Fibroblast of pulmonary artery (primary cell): ENCODE data around the gene IL1R2.

Source experiments
- DNase-seq: peaks from one replicate; pipeline ENCODE4 v3.0.0-alpha.2; 2010; ENCODE audit warnings: low read depth
- H3K4me3 ChIP-seq: replicated peaks from 2 replicates; pipeline ENCODE4 v1.5.1; 2011; ENCODE audit warnings: low read depth, mild to moderate bottlenecking, control low read depth, low read length, moderate library complexity
- CTCF ChIP-seq: IDR thresholded peaks from 2 replicates; pipeline ENCODE4 v1.5.1; 2011; ENCODE audit warnings: mild to moderate bottlenecking, control low read depth, low read length, inconsistent platforms; ENCODE audit errors: missing control alignments

The IL1R2 gene

GRCh38 chr2:101986376-101986775 is 5.4 kb upstream of the IL1R2 start:
- no peak overlapping the region for H3K4me3 ChIP-seq
- TF ChIP-seq CTCF: no peak
- DNase-seq: no peak

DNA sequence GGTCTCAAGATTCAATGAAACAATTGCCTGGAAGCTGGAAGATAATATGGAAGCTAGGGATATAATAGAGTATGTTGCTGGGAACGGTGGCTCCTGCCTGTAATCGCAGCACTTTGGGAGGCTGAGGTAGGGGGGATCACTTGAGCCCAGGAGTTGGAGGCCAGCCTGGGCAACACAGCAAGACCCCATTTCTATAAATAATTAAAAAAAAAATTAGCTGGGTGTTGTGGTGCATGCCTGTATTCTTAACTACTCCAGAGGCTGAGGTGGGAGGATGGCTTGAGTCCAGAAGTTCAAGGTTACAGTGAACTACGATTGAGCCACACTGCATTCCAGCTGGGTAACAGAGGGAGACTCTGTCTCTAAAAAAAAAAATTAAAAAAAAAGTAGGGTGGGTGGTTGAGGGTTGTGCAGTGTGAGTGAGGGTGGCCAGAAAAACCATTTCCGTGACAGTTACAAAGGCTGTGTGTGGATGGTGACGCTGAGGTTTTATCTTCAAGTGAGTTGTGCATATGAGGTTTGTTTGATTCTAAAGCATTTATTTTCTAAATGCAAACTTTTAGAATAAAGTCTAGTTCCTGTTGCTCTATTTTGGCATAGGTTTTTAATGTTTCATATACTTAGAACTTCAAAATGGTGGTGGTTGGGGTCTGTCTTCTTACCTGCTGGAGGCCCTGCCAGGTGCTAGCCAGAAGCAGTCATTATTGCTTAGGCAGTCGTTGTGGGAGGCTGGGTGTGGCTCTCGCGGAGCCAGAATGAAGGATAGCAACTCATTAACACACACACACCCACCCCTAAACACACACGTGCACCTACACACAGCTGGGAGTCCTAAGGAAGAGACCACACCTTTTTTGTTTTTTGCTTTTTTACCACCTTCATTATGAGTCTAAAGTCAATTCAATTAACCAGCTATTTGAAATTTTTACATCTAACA is 4.7 kb upstream of the IL1R2 start:
- no peak for TF ChIP-seq CTCF
- peak; percentile 39 for DNase-seq
- no peak overlapping the region for H3K4me3 ChIP-seq

DNA sequence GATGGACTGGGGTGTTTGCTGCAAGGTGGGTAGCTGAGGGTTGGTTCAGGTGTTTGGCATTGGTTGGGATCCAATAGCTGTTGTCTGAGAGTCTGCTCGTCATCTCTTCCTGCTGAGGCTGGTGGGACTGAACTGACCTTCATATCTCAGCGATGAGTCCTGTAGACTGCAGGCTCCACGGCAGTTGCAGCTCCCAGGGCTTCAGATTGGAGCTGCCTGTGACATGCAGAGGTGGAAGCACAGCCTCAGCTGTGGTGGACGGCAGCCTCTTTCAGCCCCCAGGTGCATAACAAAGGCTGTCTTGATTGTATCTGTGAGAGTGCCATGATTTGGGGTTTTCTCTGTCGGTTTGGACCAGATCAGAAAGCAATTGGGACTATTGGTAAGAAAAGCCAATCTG is 3.9 kb upstream of the IL1R2 start:
- no peak for TF ChIP-seq CTCF
- DNase-seq: no peak

DNA sequence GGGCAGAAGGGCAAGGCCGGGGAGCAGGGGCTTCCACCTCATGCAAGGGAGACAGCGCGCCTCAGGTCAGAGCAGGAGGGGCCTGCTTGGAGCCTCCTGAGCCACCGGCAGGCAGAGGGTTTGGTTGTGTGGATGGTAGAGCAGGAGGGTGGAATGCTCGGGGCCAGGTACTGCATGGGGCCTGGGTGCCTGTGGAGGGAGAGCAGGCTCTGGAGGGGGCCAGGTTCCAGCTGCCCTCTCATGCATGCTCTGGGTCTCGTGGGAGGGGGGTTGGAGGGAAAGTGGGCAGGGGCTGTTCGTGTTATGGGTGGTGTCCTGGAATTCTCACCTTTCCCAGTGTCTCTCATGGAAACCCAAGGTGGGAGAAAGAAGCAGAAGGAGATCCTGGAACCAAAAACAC is 3.2 kb upstream of the IL1R2 start:
- TF ChIP-seq CTCF: no peak
- no peak overlapping the region for H3K4me3 ChIP-seq

More for the DNA sequence above, 3.9 kb upstream of the IL1R2 start:
- no peak overlapping the region for H3K4me3 ChIP-seq

DNA sequence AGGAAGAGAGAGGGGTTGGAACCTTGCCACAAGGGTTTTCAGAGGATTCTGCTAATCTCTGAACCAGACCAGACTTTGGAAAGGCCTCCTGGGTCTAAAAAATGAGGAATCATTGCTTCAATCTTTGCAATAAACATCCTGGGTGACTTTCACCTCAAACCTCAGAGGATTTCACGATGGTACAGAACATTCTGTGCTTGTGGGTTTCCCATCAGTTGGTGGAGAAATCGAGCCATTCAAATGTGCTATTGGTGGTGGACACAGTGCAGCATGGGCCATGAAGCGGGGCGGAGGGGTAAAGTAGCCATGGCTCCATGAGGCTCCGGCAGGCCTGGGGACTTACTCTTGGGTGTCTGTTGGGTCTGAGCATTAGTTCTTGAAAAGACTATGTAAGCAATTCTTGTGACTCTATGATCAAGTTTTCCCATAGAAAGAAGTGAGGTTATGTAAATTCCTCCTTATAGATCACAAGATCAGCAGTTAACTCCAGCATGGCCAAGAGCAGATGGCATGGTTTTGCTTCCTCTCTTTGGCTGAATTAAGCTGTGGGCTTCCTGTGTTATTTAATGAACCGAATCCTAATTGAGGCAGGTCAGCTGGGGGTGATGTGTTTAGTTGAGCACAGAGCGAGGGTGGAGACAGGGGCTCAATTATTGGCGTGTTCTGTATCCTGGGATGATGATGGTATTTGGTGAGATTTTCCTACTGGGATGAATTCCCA is 1.9 kb upstream of the IL1R2 start:
- TF ChIP-seq CTCF: no peak
- no peak for DNase-seq
- no peak overlapping the region for H3K4me3 ChIP-seq

More for the DNA sequence above, 3.2 kb upstream of the IL1R2 start:
- DNase-seq: no peak

GRCh38 chr2:101993772-101994171 is 2.0 kb downstream of the IL1R2 start:
- H3K4me3 ChIP-seq: no peak overlapping the region
- TF ChIP-seq CTCF: no peak
- DNase-seq: no peak
